Renal cortical epithelial cell (primary cell): ENCODE results near the gene STPG4. TPM values are rescaled to one million over a fixed set of nuclear protein-coding genes. Genes with fewer than 3 reads are reported as not detected.
"Not testable (repeated sequence)": the region's sequence is repeated elsewhere in the genome, so short reads cannot be mapped to it uniquely, and the experiment has no call there.

Experiments
- DNase-seq: peaks from one replicate; pipeline ENCODE4 v3.0.0-alpha.2; 2011; ENCODE audit warnings: low read depth
- total RNA-seq: library from RNA; depleted of rRNA; stranded (reverse); fragments of >200 nt; gene quantifications from 2 replicates; pipeline ENCODE4 v1.2.3, GENCODE V29; 2014

Gene STPG4
- 0.20 and 0.52 TPM in 2 replicates for total RNA-seq

- no peak for DNase-seq
Measured at GRCh38 chr2:47155091-47155876, at the start of gene STPG4. Gene STPG4, minus strand, starts transcription at chr2:47155308. Its CDS starts 57 bp downstream, at chr2:47155251.

- no peak for DNase-seq
Measured at GRCh38 chr2:47204691-47205090, 49.6 kb upstream of the STPG4 start.

GRCh38 chr2:47203995-47204394, 48.9 kb upstream of the STPG4 start:
- DNase-seq, result no peak

GRCh38 chr2:47201224-47201623, 46.1 kb upstream of the STPG4 start:
- peak; percentile 82 for DNase-seq

GRCh38 chr2:47198985-47199451, 43.9 kb upstream of the STPG4 start:
- peak; percentile 85 for DNase-seq

GRCh38 chr2:47196499-47196898, 41.4 kb upstream of the STPG4 start:
- DNase-seq, result no peak

GRCh38 chr2:47196046-47196445, 40.9 kb upstream of the STPG4 start:
- DNase-seq, result no peak

- peak; percentile 78 for DNase-seq
Measured at GRCh38 chr2:47195148-47195547, 40.0 kb upstream of the STPG4 start.

- DNase-seq, result no peak
Measured at GRCh38 chr2:47194410-47194809, 39.3 kb upstream of the STPG4 start.

GRCh38 chr2:47193607-47194006, 38.5 kb upstream of the STPG4 start:
- DNase-seq, result peak; percentile 59

GRCh38 chr2:47190188-47190881, 35.2 kb upstream of the STPG4 start:
- DNase-seq, result peak; percentile 66

GRCh38 chr2:47189635-47190034, 34.5 kb upstream of the STPG4 start:
- DNase-seq, result peak; percentile 90

GRCh38 chr2:47187069-47187468, 32.0 kb upstream of the STPG4 start:
- DNase-seq, result no peak

GRCh38 chr2:47186351-47186750, 31.2 kb upstream of the STPG4 start:
- DNase-seq, result no peak

GRCh38 chr2:47185098-47185497, 30.0 kb upstream of the STPG4 start:
- not testable (repeated sequence) for DNase-seq

GRCh38 chr2:47181176-47181575, 26.1 kb upstream of the STPG4 start:
- DNase-seq, result no peak

- DNase-seq, result no peak
Measured at GRCh38 chr2:47180531-47180930, 25.4 kb upstream of the STPG4 start.

GRCh38 chr2:47179388-47179787, 24.3 kb upstream of the STPG4 start:
- no peak for DNase-seq

GRCh38 chr2:47178341-47178740, 23.2 kb upstream of the STPG4 start:
- no peak for DNase-seq

- no peak for DNase-seq
Measured at GRCh38 chr2:47177043-47177565, 22.0 kb upstream of the STPG4 start.

- peak; percentile 81 for DNase-seq
Measured at GRCh38 chr2:47174733-47175361, 19.7 kb upstream of the STPG4 start.

- DNase-seq, result no peak
Measured at GRCh38 chr2:47173986-47174732, 19.1 kb upstream of the STPG4 start.
